NK-92 treated with Interleukin-12 subunit alpha and Interleukin-12 subunit beta, amount 100 ng/mL, for 24 hours (cell line): ENCODE data around the gene RPL22.

Experiments
- DNase-seq: peaks from one replicate; lab custom pipeline; 2025; lab: John Stamatoyannopoulos, UW

RPL22 gene

DNA sequence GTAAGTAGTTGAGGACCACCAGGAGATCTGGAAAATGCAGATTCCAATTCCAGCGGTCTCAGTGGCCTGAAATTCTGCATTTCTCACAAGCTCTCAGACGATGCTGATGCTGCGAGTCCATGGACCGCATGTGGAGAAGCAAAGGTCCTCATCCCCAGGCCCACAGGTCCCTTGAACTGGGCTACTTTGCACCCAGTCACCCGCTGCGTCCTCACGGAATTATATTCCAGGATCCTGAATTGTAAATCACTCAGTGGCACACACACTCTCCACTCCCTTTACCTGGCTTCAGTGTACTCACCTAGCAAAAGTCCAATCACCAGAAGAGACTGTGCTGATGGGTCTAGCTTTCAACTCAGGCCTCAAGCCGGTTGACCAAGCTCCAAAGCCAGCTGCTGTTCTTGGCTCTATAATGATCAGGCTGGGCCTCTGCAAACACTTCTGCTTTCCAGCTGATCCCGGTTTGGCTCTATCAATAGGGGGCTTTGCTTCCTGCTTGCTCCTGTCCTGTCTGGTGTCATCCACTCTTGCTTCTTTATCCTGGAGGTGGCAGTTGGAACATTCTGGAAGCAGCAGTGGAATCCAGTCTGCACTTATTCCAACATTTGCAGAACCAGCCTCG lies 904 bp upstream of the RPL22 start:
- no peak for DNase-seq

DNA sequence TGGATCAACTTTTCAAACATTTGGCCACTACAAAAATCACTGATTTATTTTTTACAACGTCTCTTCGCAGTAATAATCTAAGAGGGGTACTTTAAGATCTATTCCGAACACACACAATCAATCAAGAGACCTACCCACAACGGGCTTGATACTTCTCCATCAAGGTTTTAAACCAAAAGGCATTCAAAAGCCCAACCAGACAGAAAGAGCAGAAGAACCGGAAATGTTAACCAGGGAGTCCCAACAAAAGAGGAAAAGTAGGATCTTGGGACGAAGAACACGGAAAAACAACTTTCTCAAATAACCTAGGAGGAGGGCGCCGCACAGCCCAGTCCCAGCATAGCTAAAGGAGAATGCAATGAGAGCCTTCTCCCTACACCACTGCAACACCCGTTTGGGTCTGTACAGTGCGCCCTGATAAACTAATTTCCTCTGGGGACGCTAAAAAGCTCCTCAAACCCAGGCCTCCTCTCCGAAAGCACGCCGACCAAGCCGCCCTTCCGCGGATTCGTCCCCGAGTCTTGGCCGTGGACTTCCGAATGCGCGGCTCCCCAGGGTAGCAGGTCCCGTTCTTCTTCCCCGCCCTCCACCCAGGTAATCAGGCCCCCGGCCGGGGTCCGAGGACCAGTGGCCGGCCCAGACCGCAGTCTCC lies 623 bp downstream of the RPL22 start:
- DNase-seq = no peak

DNA sequence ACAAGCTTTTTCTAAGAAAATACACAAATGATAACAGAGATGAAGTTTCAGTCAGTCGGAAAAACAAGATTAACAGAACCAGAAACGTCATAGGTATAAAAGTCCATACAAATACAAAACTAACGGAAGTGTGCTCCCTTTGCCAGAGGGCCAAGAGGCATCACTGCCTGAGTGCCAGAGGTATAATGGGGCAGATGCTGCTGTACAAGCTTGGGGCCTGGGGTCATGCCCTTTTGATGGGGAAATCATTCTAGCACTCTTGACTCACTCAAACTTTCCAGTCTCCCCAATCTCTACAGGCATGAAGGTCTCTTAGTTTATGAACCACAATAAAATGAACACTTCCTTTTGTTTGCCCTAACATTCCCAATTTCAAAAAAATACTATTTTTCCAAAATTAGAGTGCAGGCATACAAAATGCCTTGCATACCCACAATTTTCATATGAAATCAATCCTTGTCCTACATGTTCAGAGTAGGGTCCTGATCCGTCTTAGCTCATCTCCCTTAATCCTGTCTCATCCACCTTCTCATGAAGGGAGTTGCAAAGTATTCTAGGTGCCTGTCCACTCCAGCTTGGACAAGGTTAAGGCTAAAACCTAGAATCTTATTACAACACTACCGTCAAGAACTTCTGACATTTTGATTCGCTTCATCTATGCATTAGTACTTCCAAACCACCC lies 1.5 kb downstream of the RPL22 start:
- no peak for DNase-seq

DNA sequence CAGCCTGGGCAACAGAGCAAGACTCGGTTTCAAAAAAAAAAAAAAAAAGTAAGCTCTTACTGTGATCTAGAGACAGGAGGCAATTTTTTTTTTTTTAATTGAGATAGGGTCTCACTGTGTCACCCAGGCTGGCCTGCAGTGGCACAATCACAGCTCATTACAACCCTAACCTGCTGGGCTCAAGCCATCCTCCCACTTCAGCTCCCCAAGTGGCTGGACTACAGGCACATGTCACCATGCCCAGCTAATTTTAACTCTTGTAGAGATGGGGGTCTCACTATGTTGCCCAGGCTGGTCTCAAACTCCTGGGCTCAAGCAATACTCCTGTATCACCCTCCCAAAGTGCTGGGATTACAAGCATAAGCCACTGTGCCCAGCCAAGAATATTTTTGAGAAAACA lies 7.4 kb downstream of the RPL22 start:
- no peak for DNase-seq

DNA sequence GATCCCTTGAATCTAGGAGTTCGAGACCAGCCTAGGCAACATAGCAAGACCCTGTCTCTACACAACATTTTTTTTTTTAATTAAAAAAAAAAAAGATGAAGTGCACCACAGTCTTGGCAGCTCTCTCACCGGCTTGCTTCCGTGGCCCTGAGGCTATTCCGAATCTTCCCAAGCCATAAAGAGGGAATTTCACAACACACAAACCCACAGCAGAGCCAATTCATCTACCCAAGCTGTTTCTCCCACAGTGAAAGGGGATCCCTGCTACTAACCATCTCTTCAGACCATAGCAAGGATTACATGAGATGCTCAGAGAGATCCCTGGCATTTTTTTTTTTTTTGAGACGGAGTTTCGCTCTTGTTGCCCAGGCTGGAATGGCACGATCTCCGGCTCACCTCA lies 10.9 kb downstream of the RPL22 start:
- DNase-seq = no peak

DNA sequence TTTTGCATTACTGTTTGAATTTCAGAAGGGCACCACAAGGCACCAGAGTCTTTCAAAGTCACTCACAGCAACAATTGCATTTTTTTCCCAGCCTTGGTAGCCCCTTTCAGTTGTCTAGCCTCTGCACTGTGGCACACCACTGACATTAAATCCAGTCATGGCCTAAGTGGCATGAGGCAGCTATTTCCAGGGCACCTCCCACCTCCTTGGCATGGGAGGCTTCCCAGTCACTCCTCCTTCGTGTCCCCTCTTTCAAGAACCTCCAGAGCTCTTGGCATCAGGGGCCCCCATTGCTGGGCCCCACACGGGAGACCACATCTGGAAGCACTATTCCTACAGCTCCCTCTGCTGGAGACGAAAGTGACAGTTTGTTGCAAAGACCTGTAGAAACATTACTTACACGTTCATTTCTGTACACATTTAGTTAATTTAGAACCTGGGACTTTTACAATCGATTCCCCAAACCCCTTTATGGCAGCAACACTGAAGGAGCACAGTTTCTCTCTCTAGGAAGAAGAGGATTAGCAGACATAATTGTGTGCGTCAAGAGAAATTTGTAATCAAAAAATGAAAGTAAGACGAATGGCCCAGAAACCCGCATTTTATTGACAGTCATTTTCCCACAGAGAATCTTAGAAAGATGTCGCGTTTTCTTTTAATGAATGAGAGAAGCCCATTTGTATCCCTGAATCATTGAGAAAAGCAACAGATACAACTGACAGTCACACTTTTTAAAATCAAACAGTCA lies 13.6 kb downstream of the RPL22 start:
- DNase-seq = no peak

DNA sequence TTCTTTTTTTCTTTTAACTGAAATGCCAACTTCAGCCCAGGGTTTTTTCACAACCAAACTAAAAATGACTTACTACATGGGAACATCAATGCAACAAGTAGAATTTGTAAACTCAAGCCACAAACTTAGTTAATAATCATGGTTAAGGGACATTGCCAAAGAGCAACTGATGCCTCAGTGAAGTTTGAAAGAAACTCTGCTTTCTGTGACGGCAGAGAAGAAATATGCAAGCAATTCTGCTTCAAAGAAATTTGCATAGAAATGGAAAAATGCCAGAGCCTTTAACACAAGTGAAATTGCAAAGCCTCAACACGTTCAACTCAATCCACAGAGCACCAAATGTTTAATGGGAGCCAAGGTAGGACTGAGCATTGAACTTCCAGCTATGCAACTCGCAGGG lies 14.2 kb downstream of the RPL22 start:
- DNase-seq = no peak

DNA sequence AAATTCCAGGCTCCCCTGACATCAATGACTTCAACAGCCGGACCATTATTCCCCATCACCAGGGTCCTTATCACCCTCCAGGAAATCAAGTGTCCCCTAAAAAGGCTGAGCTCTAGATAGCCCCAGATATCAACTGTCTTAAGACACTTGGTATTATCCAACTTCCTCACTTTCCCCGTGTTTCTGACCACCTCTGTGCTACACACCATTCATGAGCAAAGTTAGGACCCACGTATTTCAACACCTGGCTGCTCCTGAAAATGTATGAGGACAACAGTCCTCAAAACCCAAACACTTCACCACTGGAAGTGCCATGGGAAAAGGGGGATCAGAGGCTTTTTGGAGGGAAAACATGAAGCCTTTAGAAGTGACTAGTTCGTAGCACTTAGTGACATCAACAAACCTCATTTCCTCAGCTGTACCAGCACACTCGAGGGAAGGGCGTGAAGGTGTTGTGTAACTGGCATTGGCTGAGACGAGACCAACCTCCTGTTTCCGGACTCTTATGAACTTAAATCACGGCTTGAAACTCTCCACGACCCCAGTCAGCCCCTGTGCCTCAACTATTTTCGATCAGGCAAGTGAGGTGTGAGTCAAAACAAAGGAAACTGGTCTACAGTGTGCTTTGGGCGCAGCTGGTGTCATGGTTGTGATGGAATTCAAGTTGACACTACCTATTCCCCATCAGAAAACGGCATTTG lies 15.2 kb downstream of the RPL22 start:
- no peak for DNase-seq

DNA sequence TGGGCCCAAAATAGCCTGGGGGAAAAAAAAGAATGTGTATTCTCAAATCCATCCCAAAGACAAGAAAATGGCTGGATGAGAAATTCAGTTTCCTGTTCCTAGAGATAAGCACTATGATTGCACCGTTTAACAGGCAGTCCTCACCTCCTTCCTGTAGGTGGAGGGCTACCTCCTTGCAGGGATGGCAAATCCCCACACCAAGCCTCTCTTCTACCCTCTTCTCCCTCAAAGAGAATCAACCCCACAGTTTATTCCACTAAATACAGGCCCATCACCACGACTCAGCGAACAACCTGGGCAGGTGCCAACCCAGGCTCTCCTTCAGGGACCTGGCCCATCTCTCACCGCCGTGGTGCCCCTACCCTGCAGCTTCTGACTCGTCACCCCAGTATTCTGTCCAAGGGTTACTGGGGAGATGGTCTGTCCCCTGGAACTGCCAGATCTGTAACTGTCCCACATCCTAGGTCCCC lies 15.8 kb downstream of the RPL22 start:
- no peak for DNase-seq

DNA sequence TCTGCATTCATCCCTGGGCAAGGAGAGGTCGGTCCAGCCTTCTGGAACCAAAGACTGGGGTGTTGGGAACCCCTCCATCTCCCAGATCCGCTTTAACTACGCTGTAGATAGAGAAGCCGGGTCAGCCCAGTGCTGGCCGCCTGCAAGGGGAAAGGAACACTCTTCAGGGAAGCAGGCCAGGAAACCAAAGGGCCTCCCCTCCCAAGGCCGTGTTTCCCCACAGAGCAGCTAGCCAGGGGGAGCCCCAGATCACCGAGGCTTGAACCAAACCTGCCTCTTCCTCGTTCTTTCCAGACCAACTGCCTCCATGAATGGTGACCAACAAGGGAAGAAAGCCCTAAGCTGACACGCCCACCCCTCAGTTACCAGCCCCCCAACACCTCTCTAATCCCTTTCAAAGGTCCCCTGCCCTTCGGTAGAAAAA lies 18.0 kb downstream of the RPL22 start:
- DNase-seq = no peak

DNA sequence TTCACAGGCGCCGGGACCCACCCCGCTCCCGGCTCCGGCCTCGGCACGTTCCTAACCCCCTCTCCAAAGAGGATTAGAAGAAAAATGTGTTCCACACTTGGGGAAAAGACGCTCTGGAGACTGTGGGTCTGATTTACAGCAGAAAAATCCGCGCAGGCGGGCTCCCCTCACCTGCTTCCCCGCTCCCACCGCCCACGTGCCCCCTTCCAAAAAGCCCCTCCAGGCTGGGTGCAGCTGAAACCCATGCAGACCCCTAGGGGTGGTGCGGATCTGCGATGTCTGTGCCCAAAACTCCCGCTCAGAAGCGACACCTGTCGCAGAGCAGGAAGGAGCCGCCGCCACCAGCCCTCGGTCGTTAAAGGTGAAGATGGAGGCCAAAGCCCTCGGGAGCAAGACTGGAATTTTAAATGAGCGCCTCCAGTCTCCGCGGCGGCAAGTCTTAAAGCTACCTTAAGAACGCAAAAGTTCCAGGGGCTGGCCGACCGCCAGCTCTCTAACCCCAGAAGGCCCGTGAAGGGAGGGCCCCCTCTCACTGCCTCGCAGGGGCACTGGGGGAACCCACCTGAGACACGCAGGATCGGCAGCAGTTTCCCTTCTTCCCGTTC lies 18.6 kb downstream of the RPL22 start:
- no peak for DNase-seq

DNA sequence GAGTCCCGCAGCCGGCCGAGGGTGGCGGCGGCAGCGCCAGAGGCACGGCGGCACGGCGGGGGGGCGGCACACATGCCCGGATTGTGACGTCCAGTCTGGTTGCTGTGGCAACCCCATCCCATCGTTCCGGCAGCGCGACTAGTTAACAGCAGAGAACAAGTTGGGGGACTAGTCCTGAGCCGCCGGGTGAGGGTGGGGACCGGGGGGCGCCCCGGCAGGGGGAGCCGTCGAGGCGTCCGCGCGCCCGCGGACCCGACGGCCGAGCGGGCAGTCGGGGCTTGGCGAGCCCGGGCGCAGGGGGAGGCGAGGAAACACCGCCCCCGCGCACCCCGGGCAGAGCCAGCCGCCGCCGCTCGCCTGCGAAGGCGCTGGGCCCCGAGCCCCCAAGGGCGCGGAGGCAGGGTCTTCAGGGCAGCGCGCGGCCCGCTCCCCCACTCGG lies 19.1 kb downstream of the RPL22 start, which contains the start of gene CHD5:
CHD5 (minus strand) TSS at position 54 of the 439 bp plus-strand sequence. CDS start 298 bp downstream, outside the sequence.
- DNase-seq = no peak

DNA sequence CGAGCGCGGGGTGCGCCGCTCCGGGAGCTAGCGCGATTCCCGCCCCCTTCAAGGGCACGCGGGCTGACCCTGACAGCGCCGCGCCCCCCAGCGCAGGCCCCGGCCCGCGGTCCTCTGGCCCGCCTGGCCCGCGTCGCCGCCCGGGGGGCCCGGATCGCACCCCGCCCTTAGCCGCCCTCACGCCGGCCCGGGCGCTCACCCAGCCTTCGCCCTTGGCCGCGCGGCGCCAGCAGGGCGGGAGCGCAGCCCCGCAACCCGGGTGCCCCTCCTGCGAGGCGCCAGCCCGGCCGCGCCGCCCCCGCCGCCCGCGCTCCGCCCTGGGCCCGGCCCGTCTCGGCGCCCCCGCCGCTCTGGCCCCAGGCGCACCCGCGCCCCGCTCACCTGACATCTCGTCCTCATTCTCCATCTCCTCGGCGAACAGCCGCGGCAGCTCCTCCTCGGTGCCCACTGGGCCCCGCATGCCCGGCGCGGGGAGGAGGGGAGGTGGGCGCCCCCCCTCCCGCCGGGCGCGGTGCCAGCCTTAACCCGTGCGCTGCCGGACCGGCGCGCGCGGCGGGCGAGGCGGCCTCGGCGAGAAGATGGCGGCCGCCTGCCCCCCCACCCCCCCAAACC lies 19.7 kb downstream of the RPL22 start:
- DNase-seq = no peak

DNA sequence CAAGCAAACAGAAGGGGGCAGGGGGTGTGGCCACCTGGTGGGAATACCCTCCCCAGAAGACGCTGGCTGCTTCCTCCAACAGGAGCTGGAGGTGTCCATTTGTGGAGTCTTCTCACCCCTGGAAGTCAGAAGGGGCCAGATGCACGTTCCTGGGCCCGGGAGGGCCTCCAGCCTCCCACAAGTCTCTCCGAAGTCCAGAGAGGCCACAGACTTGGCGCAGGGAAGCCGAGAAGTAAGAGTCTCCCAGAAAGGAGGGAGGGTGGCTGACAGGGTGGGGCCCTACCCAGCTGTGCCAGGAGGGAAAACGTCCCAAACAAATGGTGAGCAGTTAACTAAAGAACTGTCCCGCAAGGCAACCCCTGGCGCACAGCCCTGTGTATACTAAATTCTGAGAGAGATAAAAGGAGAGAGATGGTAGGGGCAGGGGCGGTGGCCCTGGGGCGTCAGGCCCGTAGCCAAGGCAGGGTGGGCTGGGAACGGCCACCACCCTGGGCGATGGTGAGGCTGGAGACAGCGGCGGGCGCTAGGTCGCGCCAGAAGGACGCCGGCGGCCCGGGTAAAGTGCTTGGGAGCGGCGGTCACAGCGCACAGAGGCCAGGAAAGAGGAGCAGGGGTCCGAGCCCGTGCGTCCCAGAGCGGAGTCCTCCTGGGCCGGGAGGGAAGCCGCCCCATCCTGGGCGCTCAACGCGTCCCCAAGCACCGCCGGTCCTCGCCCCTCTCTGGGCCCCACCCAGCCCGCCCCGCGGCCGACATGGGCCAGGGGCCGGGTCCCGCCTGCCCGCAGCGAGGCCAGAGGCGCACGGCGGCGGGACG lies 20.4 kb downstream of the RPL22 start:
- DNase-seq = no peak

DNA sequence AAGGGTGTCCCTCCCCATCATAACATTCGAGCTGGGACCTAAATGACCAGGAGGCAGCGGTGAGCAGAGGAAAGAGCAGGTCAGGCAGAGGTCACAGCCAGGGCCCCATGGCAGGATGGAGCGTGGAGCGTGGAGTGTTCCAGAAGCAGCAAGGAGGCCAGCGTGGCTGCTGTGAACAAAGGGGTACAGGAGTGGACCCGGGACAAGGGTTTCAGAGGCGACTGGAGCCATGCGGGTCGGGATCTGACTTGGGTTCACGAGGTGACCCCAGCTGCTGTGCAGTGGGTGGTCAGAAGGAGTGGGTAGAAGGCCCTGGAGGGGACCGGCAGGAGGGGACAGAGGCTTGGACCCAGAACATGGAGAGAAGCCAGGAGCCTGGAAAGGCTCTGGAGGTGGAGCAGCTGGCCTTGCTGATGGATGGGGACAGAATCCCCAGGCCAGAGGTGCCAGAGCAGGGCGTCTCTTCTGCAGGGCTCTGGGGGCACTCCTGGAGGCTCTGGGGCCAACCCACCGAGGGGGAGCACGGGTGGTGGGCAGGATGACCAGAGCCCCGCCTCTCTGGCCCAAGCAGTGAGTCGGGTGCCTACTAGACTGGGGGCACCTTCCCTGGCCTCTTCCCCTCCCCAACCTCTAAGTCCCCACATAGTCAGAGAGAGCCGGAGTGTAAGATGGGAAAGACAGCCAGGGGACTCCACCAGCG lies 21.6 kb downstream of the RPL22 start:
- DNase-seq = no peak

DNA sequence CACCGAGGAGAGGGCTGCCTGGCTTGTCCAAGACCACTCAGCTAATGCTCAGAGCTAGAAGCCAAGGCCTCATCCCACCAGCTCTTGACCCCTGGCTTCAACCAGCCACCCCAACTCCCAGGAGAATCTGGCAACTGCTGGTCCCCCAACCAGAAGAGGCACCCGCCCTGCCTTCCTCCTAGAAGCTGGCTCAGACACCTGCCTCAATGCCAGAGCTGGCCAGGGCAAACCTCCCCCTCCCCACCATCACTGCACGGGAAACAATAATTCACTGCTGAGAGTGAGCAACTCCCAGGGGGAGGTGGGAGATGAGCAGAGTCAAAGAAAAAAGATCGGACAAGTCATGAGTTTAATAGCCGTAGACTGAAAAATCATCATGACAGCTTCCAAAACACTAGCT lies 22.6 kb downstream of the RPL22 start:
- DNase-seq = no peak

DNA sequence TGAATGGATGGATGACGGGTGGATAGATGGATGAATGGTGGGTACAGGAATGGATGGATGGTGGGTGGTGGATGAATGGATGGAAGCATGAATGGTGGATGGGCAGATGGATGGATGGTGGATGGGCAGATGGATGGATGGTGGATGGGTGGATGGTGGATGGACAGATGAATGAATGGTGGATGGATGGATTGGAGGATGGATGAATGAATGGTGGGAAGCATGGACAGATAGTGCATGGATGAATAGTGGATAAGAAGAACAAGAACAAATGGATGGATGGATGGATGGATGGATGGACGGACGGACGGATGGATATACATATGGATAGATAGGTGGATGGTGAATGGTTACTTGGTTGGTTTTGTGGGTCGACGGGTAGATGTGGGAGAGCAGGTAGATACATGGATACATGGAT lies 24.0 kb downstream of the RPL22 start:
- DNase-seq = no peak

DNA sequence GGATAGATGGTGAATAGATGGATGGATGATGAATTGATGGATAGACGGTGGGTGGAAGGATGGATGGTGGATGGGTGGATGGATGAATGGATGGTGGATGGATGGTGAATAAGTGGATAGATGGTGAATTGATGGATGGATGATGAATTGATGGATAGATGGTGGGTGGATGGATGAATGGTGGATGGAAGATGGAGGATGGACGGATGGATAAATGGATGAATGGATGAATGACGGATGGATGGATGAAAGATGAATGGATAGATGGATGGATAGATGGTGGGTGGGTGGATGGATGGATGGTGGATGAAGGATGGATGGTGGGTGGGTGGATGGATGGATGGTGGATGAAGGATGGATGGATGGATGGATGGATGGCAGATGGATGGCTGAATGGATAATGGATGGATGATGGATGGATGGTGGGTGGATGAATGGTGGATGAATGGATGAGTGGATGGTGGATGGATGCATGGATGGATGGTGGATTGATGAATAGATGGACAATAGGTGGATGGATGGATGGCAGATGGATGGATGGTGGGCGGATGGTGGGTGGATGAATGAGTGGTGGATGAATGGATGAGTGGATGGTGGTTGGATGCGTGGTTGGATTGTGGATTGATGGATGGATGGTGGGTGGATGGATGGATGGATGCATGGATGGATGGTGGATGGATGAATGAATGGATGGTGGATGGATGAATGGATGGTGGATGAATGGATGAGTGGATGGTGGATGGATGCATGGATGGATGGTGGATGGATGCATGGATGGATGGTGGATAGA lies 24.6 kb downstream of the RPL22 start:
- no peak for DNase-seq

DNA sequence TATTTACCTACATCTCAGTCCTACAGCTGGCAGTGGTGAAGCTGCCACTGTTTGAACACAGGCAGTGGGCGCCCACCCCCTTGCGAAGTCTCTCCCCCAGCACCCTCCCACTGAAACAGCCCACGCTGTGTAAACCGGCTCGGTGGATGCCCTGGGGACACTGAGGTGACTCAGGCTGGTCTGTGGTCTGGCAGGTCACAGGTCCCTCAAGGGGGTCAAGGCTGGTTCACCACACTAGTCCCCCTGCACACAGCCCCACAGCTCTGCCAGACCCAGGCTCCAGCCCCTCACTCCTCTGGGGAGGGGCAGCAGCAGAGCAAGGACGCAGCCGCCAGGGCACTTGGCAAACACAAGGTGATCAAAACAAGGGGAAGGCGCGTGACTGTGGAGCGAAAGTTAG lies 26.8 kb downstream of the RPL22 start:
- no peak for DNase-seq
